Erythroblast (primary cell): ENCODE measurements around the gene VSIG10L2.

Experiments
- GATA1 ChIP-seq: IDR thresholded peaks from 2 replicates; pipeline ENCODE4 v1.6.1; 2011; ENCODE audit warnings: low read depth, mild to moderate bottlenecking, control low read depth, low read length, moderate library complexity
- POLR2A ChIP-seq: IDR thresholded peaks from 2 replicates; pipeline ENCODE4 v1.6.1; 2011; ENCODE audit warnings: mild to moderate bottlenecking, low read length

DNA sequence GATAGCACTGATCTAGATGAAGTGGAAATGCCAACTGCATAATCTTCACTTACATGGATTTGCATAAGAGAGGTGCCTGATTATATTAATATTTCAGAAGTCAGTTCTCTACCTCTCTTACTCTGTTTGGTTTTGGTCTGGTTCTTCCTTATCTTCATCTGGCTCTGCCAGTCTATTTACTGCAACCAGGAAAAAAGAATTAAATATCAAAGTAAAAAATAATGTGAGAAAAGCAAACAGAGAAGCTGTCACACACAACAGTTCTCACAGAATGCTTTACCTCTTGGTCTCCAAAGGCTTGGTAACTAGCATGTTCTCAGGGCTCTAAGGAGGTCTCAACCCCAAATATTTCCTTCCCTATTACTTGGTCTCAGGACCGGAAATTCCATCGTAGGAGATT is 6.7 kb downstream of the VSIG10L2 start:
- TF ChIP-seq POLR2A (no peak), GATA1 (no peak)
